ENCODE results near the gene P4HA2. TPM values are rescaled to one million over a fixed set of nuclear protein-coding genes. Genes with fewer than 3 reads are reported as not detected.

The P4HA2 gene
- total and polyA plus RNA-seq, 2 experiments from 2014 or later, result 5.9 to 8.0 TPM

GRCh38 chr5:132233811-132234683 is 6.4 kb upstream of the P4HA2 start (continued):
- no peak for TF ChIP-seq ZNF462 (CRISPR knock-in tag; IDR thresholded peaks at IDR 0.05)
- TF ChIP-seq POLR2AphosphoS5 (IDR thresholded peaks at IDR 0.05; ENCODE audit: low read depth), result no peak
- TF ChIP-seq CTCF (conservative IDR thresholded peaks at IDR 0.05; ENCODE audit: low read depth in 2 of 2), result no peak

GRCh38 chr5:132233081-132233480 is 5.4 kb upstream of the P4HA2 start:
- no peaks in the 10 kb centered on the region for H3K4me1 ChIP-seq (ENCODE audit: insufficient read depth)
- H4K20me1 ChIP-seq (replicated peaks; ENCODE audit: insufficient read depth), result no peaks in the 10 kb centered on the region
- no peak for DNase-seq (ENCODE audit: low spot score)
- H3K9me3 Mint-ChIP-seq, result no peaks in the 10 kb centered on the region
- no peaks in the 10 kb centered on the region for H3K79me2 ChIP-seq (replicated peaks; ENCODE audit: insufficient read depth)
- H3K4me3 ChIP-seq, result no peak overlapping the region
- H3K9me2 ChIP-seq (ENCODE audit: insufficient read depth), result no peaks in the 10 kb centered on the region
- H3K4me3 Mint-ChIP-seq, result no peak overlapping the region
- no peak overlapping the region for H2AFZ ChIP-seq
- ATAC-seq, result no peak
- H3K4me2 ChIP-seq, result no peak overlapping the region
- H3K27me3 ChIP-seq (ENCODE audit: insufficient read depth), result peaks cover 8% of the 10 kb centered on the region; the same call in 1 of the 2 replicates
- no peaks in the 10 kb centered on the region for H3K36me3 Mint-ChIP-seq (ENCODE audit: low read depth)
- no peaks in the 10 kb centered on the region for H3K36me3 ChIP-seq (ENCODE audit: insufficient read depth)
- peaks cover 19% of the 10 kb centered on the region for H3K27me3 Mint-ChIP-seq (ENCODE audit: insufficient read depth, low read depth, poor library complexity)
- no peak overlapping the region for H3K27ac Mint-ChIP-seq
- TF ChIP-seq STAT1 (IDR thresholded peaks at IDR 0.05; ENCODE audit: unreplicated experiment) (no peak), JUNB (IDR thresholded peaks at IDR 0.05; ENCODE audit: unreplicated experiment) (no peak), EZH2phosphoT487 (IDR thresholded peaks at IDR 0.05; ENCODE audit: unreplicated experiment) (no peak), ZNF462 (CRISPR knock-in tag; IDR thresholded peaks at IDR 0.05) (no peak)
- H3K27ac ChIP-seq (ENCODE audit: low read depth), result no peak overlapping the region
- H3K4me1 Mint-ChIP-seq, result peaks cover 2% of the 10 kb centered on the region; the same call in 1 of the 3 replicates
- 0 out of 2 replicates have a peak, but pooled peaks cover 3% of the 10 kb centered on the region for H3F3A ChIP-seq (replicated peaks; ENCODE audit: low read depth)

Data from GM23338 (cell line).